PC-3 (cell line): Measurements from ENCODE around the gene PSMD1. TPM values are rescaled to one million over a fixed set of nuclear protein-coding genes. Genes with fewer than 3 reads are reported as not detected.
"Not testable (repeated sequence)": the region's sequence is repeated elsewhere in the genome, so short reads cannot be mapped to it uniquely, and the experiment has no call there.

Experiments
- ATAC-seq: fragments of 200-7000 bp; cut with Tn5 transposase; 2 replicates; pipeline ENCODE4 v1.9.1; 2020; ENCODE audit warnings: mild to moderate bottlenecking, moderate library complexity
- BruUV-seq: library from RNA; stranded (reverse); fragments of 400-500 nt; replicated peaks from 2 replicates; lab custom pipeline; 2021; lab: Mats Ljungman, UMichigan
- CTCF ChIA-PET: fragments of 300-600 bp; sonication (Branson Sonifier 250); formaldehyde crosslinking; loops from one replicate; lab custom pipeline; 2022; ENCODE audit warnings: antibody characterized with exemption; lab: Charles Lee
- POLR2A ChIA-PET: fragments of 300-600 bp; sonication (Branson Sonifier 250); formaldehyde crosslinking; loops from one replicate; lab custom pipeline; 2022; ENCODE audit warnings: antibody characterized with exemption; ENCODE audit not compliant: unreplicated experiment; lab: Charles Lee
- DNase-seq: peaks from one replicate; pipeline ENCODE4 v3.0.0-alpha.2; 2015
- H2AFZ ChIP-seq: fragments of 300-600 bp; sonication (generic); 2 replicates; pipeline ENCODE4 v1.6.0; 2016; ENCODE audit warnings: antibody characterized with exemption, low read length
- H3F3A ChIP-seq: fragments of 300-600 bp; sonication (generic); one replicate; pipeline ENCODE4 v1.6.0; 2017; ENCODE audit warnings: antibody characterized with exemption, low read length, control low read depth, mild to moderate bottlenecking; ENCODE audit not compliant: unreplicated experiment
- H3K27ac ChIP-seq: fragments of 300-600 bp; sonication (generic); 2 replicates; pipeline ENCODE4 v1.5.1; 2016; ENCODE audit warnings: mild to moderate bottlenecking, low read length
- H3K27me3 ChIP-seq: fragments of 300-600 bp; sonication (generic); 2 replicates; pipeline ENCODE4 v1.6.1; 2016; ENCODE audit warnings: low read length, mixed read lengths
- H3K36me3 ChIP-seq: fragments of 300-600 bp; sonication (generic); 2 replicates; pipeline ENCODE4 v1.6.1; 2016; ENCODE audit warnings: low read depth, mixed run types, low read length, mixed read lengths
- H3K4me1 ChIP-seq: fragments of 300-600 bp; sonication (generic); 2 replicates; pipeline ENCODE4 v1.5.1; 2016; ENCODE audit warnings: low read length; ENCODE audit not compliant: insufficient read depth
- H3K4me2 ChIP-seq: fragments of 300-600 bp; sonication (generic); 2 replicates; pipeline ENCODE4 v1.6.0; 2016; ENCODE audit warnings: low read length
- H3K4me3 ChIP-seq: fragments of 300-600 bp; sonication (generic); 2 replicates; pipeline ENCODE4 v1.5.1; 2016; ENCODE audit warnings: mild to moderate bottlenecking, low read length, mixed read lengths
- H3K79me2 ChIP-seq: fragments of 300-600 bp; sonication (generic); 2 replicates; pipeline ENCODE4 v1.6.1; 2017; ENCODE audit warnings: low read length, mixed read lengths
- H3K9ac ChIP-seq: fragments of 300-600 bp; sonication (generic); 2 replicates; pipeline ENCODE4 v1.6.0; 2016; ENCODE audit warnings: mild to moderate bottlenecking, low read length
- H3K9me2 ChIP-seq: fragments of 300-600 bp; sonication (generic); replicated peaks from 2 replicates; pipeline ENCODE4 v1.6.1; 2016; ENCODE audit warnings: mixed run types, low read length, mixed read lengths
- H3K9me3 ChIP-seq: fragments of 300-600 bp; sonication (generic); 2 replicates; pipeline ENCODE4 v1.6.1; 2016; ENCODE audit warnings: low read length, mixed read lengths
- H4K20me1 ChIP-seq: fragments of 300-600 bp; sonication (generic); 2 replicates; pipeline ENCODE4 v1.6.1; 2016; ENCODE audit warnings: low read length, mixed read lengths
- CTCF ChIP-seq: fragments of 300-600 bp; sonication (generic); conservative IDR thresholded peaks from 2 replicates; pipeline ENCODE4 v1.5.1; 2017; ENCODE audit warnings: antibody characterized with exemption, low read depth, mild to moderate bottlenecking, low read length
- EZH2 ChIP-seq: fragments of 300-600 bp; sonication (generic); IDR thresholded peaks from one replicate; pipeline ENCODE4 v1.6.1; 2017; ENCODE audit warnings: antibody characterized with exemption, mild to moderate bottlenecking, low read length; ENCODE audit not compliant: unreplicated experiment
- EZH2phosphoT487 ChIP-seq: fragments of 300-600 bp; sonication (generic); IDR thresholded peaks from 2 replicates; pipeline ENCODE4 v1.6.1; 2018; ENCODE audit warnings: mild to moderate bottlenecking, antibody characterized with exemption, low read length, borderline replicate concordance
- intact Hi-C: fragments of 100-400 bp; cut with micrococcal nuclease; formaldehyde crosslinking; loops from 2 replicates; pipeline ENCODE4 v1.9.0; 2023
- total RNA-seq: library from RNA; depleted of rRNA; stranded (reverse); fragments of >200 nt; gene quantifications from 2 replicates; pipeline ENCODE4 v1.2.3, GENCODE V29; 2014

PSMD1 gene
- total RNA-seq, 1 experiment from 2014 or later: 154 TPM

GRCh38 chr2:231138699-231139098, 82.0 kb downstream of the PSMD1 start:
- DNase-seq: no peak
- Histone ChIP-seq H3K9ac (no peak overlapping the region), H3K4me1 (peaks cover 12% of the 10 kb centered on the region), H3K27me3 (no peaks in the 10 kb centered on the region), H3K36me3 (peaks cover 17% of the 10 kb centered on the region; the same call in 1 of the 2 replicates), H3K9me2 (no peaks in the 10 kb centered on the region), H3K79me2 (peaks cover 31% of the 10 kb centered on the region), H3K9me3 (no peaks in the 10 kb centered on the region), H2AFZ (no peak overlapping the region), H3K4me2 (no peak overlapping the region), H4K20me1 (no peaks in the 10 kb centered on the region), H3K27ac (no peak overlapping the region), H3F3A (no peaks in the 10 kb centered on the region), H3K4me3 (no peak overlapping the region)
- no peak for TF ChIP-seq CTCF
- TF ChIP-seq EZH2phosphoT487: no peak
- TF ChIP-seq EZH2: no peak
- intact Hi-C loops: no loop called here
- ChIA-PET POLR2A (no interaction called here), CTCF (no interaction called here)
- ATAC-seq: no peak
- no TSS peak for BruUV-seq

- no peak overlapping the region for H3K27ac ChIP-seq
- H3K9ac ChIP-seq: no peak overlapping the region
- ChIA-PET POLR2A (no interaction called here), CTCF (no interaction called here)
- ATAC-seq (no peak), DNase-seq (no peak)
- no peak for TF ChIP-seq EZH2
- no peak for TF ChIP-seq EZH2phosphoT487
- TF ChIP-seq CTCF: no peak
- BruUV-seq: no TSS peak
- H3K4me2 ChIP-seq: no peak overlapping the region
- no peaks in the 10 kb centered on the region for H3K9me3 ChIP-seq
- intact Hi-C loops: no loop called here
- 0 out of 2 replicates have a peak, but pooled peaks cover 1% of the 10 kb centered on the region for H3K4me1 ChIP-seq
- no peaks in the 10 kb centered on the region for H4K20me1 ChIP-seq
- H3K27me3 ChIP-seq: no peaks in the 10 kb centered on the region
- H3K9me2 ChIP-seq: no peaks in the 10 kb centered on the region
- no peak overlapping the region for H3K4me3 ChIP-seq
- no peak overlapping the region for H2AFZ ChIP-seq
- H3F3A ChIP-seq: no peaks in the 10 kb centered on the region
- peaks cover 17% of the 10 kb centered on the region; the same call in 1 of the 2 replicates for H3K36me3 ChIP-seq
- H3K79me2 ChIP-seq: peaks cover 20% of the 10 kb centered on the region
Measured at GRCh38 chr2:231139796-231140195, 83.1 kb downstream of the PSMD1 start.

- POLR2A ChIA-PET, intact Hi-C loops: not testable (repeated sequence)
Measured at GRCh38 chr2:231140808-231141207, 84.1 kb downstream of the PSMD1 start.

More at GRCh38 chr2:231140808-231141207, 84.1 kb downstream of the PSMD1 start:
- H3K27ac ChIP-seq, H3K4me3 ChIP-seq, H3K9me2 ChIP-seq, DNase-seq, H3K4me1 ChIP-seq, H3K9ac ChIP-seq, H3F3A ChIP-seq, H3K4me2 ChIP-seq, H3K9me3 ChIP-seq, H3K27me3 ChIP-seq, ATAC-seq, H4K20me1 ChIP-seq, H3K79me2 ChIP-seq, H2AFZ ChIP-seq, BruUV-seq: not testable (repeated sequence)
- CTCF ChIA-PET: interaction anchor here (0.6 kb wide), 1 partner anchor 29 kb away, joined by 5 read pairs; no protein-coding TSS in a partner anchor
- H3K36me3 ChIP-seq: peaks cover 21% of the 10 kb centered on the region; the same call in 1 of the 2 replicates
